ENCODE data around the gene QRFP.
A peak's percentile ranks its signal among the peaks of the same experiment; 100 is the strongest.

Gene QRFP

DNA sequence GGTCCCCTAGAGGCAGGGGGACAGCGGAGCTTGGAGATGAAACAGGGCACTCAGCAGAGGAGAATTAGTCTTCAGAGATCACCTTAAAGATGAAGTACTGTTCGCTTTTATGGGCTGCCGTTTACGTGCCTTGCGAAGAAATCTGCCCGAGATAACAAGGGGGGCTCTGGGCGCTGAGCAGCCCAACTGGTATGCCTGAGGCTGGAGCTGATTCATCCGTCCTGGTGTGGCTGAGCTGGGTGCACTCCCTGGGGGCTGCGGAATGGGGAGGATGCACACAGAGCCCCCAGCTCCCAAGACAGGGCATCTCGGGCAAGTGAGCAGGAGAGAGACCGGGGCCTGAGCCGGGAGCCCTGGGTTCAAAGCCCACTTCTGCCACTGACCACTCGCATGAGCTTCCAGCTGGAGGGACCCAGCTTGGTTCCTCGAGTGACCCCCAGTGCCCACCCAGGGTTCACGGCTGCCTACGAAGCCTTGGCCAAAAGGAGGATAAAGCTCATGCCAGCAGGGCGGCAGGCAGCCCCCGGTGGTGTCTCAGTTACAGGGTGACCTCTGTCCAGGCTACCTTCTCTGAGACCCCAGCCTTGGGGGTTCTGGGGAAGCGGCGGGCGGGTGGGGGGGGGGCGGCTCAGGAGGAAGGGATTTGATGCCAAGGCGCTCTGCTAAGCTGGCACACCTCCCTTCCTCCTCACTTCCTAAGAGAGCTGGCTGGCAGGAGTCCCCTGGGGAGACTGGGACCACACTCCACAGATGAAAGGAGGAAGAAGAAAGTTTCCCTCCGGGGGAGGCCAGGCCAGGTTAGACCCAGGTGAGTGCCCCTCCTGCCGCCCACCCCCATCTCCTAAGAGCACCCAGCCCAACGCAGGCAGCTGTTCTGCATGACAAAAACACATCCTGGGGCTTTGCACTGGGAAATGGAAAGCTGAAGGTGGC, 36.8 kb upstream of the QRFP start:
- no peak for DNase-seq

GRCh38 chr9:130932255-130933079, 35.9 kb upstream of the QRFP start:
- no peak for DNase-seq

DNA sequence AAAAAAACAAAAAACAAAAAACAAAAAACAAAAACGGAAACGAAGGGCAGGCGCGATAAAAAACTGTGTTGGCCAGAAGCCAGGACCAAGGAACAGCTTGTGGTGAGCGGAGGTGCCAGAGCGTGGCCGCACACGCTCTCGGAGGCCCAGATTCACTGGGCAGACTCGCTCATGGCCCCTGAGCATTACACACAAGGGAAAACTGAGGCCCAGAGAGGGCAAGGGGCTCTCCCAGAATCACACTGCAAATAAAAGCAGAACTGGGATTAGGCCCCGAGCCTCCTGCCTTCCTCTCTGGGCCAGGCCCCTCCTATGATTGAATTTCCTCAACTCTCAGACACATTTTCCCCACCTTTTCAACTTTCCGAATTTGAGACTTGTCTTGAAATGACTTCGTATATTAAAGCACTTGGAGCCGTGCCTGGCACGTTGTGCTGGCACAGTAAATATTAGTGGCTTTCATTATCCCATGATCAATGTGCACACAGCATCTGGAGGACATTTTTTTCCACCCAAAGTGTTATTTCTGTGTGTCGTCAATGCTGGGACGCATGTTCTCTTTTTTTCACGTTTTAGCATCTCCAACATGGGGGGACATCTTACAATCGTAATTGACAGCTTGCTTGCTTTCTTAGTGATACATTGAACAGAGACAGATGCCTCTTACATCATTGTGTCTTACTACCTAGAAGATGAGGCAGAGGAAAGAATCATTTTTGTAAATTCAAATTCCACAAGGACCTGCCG, 35.1 kb upstream of the QRFP start:
- DNase-seq: peak; percentile 31

DNA sequence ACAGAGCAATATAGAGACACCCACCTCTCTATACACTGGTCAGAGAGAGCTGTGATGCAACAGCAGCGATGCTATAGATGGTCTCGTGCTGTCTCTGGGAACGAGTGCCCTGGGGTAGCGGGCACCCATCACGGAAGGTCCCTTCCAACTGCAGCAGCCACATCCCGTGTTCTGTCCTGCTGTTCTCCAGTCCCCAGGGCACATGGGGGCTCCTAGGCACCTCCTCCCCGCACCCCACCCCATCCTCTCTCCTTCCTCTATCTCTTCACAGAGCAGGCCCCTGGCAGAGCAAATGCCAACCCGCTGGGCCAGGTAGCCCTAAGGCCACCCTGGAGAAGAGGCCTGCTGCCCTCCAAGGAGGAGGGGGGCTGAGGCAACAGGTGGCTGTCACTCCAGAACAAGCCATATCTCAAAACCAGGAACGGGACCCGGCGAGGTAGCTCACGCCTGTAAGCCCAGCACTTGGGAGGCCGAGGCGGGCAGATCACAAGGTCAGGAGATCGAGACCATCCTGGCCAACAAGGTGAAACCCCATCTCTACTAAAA, 34.3 kb upstream of the QRFP start:
- DNase-seq: no peak

- no peak for DNase-seq
Observed at GRCh38 chr9:130930132-130930803, 33.7 kb upstream of the QRFP start.

GRCh38 chr9:130929571-130930038, 33.0 kb upstream of the QRFP start:
- DNase-seq: no peak

GRCh38 chr9:130927995-130928900, 31.6 kb upstream of the QRFP start:
- peak; percentile 17 for DNase-seq

- DNase-seq: peak; percentile 8
Observed at GRCh38 chr9:130927338-130927737, 30.7 kb upstream of the QRFP start.

DNA sequence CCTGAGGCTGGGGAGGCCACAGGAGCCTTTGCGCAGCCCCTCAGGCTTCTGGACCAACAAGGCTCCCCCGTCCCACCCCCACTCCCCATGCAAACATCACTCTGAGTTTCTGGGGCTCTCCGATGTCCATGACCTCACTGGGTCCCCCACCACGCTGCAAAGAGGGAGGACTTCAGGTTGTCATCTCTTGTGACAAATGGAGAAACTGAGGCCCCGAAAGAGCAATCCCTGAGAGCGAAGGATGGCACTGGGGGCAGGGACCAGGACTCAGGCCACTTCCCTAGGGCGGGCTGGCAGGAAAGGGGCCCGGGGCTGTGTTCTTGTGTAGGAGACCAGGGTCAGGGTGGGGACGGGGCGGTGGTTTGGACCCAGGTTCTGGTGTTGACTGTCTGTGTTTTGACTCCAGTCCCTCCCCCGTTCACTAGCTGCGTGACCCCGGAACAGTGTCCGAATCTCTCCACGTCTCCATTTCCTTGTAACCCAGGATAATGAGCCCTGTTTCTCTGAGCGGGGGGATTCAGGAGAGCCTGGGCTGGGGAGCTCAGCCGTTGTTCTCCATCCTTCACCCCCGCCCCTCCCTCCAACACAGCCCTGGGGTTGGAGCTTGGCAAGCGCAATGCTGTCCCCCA, 28.6 kb upstream of the QRFP start:
- DNase-seq: no peak

GRCh38 chr9:130924448-130924788, 27.8 kb upstream of the QRFP start:
- DNase-seq: no peak

- no peak for DNase-seq
Observed at GRCh38 chr9:130923611-130924447, 27.2 kb upstream of the QRFP start.

GRCh38 chr9:130922893-130923610, 26.4 kb upstream of the QRFP start:
- no peak for DNase-seq

GRCh38 chr9:130921989-130922892, 25.6 kb upstream of the QRFP start:
- no peak for DNase-seq

- no peak for DNase-seq
Observed at GRCh38 chr9:130921300-130921988, 24.8 kb upstream of the QRFP start.

DNA sequence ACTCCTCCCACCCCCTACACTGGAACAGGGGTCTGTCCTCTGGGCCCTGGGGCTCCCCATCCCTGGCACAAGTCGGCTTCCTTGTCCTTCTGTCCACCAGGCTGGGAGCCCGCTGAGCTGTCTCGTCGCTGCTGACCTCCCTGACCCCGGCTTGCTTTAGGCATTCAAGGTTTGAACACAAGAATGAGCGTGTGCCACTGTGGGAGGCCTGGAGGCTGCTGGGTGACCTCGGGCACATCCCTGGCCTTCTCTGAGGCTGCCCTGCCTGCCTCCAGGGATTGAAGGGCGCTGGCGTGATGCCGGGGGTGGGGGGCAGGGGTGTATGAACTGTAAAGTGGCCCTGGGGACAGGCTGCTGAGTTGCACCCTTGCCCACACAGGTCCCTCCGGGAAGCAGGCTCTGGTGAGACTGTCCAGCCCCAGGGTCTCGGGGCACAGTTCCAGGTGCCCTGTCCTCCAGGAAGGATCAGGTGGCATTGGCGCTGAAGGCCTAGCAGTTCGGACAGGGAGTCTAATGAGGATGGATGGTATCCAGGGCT, 24.2 kb upstream of the QRFP start:
- no peak for DNase-seq

- no peak for DNase-seq
Observed at GRCh38 chr9:130920233-130920632, 23.6 kb upstream of the QRFP start.

Measured in left hindlimb (tissue), 1 donor.